ENCODE measurements around the gene FRMD3.

The FRMD3 gene

DNA sequence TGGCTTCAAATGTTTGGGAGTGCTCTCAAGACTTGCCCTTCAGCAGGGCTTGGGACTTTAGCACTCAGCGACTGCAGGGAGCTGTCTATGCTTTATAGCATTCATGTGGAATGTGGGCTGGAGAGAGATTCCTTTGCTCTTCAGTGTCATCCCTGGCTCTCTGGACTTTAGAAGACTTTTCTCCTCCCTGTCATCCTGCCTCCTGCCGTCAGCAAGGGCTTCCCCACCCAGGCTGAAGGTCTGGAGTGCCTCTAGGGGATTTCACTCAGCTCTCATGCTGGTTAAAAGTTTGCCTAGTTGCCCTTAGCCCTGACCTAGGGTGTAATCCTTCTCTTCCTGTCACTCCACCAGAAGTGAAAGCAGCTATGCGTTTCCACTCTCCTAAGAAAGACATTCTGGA, 210.9 kb downstream of the FRMD3 start:
- no peak for DNase-seq

DNA sequence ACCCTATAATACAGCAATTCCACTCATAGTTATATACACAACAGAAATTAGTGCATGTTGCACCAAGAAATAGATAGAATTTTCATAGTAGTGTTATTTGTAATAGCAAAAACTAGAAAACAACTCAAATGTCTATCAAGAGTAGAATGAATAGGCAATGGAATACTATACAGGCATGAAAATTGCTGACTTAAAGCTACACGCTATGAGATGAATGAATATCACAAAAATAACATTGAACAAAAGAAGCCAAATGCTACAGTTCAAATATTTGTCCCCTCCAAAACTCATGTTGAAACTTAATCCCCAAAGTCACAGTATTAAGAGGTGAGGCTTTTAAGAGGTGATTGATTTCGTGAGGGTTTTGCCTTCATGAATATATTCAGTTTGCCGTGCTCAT, 215.1 kb downstream of the FRMD3 start:
- no peak for DNase-seq

DNA sequence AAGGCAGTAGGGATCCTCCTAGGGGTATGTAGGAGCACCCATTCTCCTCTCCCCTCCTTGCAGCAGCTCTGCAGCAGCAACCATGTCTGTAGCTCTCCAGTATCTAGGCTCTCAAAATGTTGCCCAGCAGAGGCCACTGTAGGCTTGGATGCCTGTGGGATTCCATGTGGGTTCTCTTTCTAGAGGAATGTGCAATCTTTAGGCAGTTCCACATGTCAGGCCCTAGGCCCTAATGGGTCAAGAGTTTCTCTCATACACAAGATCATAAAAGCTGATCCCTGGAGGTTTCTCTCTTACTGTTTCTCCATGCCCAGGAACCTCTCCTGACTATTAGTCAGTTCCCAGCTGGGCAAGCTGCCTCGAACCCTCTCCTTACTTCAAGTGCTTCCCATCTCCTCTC, 215.8 kb downstream of the FRMD3 start:
- no peak for DNase-seq

- DNase-seq = no peak
Measured at GRCh38 chr9:83317244-83317643, 221.0 kb downstream of the FRMD3 start.

DNA sequence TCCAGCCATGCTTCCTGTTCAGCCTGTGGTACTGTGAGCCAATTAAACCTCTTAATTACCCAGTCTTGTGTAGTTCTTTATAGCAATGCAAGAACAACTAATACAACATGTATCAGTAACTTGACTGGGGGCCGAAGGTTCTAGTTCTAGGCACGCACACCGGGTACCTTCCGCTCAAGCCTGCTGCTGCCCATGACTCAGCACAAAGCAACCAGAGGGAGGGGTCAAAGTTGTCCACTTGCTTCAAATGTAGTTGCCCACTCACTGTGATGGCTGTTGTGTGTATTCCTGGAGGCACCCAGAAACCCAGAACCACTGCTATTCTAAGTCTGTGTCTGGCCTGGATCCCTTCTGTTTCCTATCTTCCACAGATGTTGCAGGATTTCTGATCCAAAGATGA, 222.6 kb downstream of the FRMD3 start:
- DNase-seq = no peak

- DNase-seq = no peak
Measured at GRCh38 chr9:83313781-83314180, 224.4 kb downstream of the FRMD3 start.

- no peak for DNase-seq
Measured at GRCh38 chr9:83312537-83312936, 225.7 kb downstream of the FRMD3 start.

DNA sequence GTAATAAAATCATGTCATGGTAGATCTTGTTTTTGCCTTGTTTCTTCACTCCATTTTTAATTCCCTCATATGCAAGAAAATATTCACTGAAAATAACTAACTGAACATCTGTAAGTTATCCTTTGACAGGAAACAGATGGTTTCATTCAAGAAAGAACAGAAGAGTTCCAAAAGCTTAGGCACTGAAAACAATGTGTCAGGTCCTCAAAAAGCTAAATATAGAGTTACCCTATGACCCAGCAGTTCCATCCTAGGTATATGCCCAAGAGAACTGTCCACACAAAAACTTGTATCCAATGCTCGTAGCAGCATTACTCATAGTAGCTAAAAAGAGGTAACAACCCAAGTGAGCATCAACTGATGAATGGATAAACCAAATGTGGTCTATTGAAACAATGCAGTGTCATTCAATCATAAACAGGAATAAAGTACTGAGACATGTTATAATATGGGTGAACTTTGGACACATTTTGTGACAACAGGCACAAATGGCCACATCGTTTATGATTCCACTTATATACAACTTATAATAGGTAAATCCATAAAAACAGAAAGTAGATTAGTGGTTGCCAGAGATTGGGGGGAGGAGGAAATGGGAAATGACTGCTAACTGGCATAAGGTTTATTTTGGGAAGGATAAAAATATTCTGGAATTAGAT, 231.0 kb downstream of the FRMD3 start:
- no peak for DNase-seq

DNA sequence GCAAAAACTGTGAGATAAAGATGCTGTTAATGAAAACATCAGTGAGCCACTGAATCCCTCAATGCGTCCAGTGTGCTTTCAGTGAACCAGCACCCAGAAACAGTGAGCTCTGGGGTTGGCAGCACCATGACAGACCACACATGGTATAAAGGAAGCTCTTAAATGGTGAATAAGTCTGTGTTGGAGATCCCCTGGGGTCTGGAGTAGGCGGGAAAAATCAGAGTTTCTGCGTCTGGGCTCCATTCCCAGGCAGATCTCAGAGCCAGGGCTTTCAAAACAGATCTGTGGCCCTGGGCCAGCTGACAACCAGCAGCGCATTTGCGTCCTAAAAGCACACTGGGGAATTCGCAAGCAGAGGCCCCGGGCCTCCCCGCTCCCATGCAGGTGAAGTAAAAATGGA, 233.5 kb downstream of the FRMD3 start:
- no peak for DNase-seq

DNA sequence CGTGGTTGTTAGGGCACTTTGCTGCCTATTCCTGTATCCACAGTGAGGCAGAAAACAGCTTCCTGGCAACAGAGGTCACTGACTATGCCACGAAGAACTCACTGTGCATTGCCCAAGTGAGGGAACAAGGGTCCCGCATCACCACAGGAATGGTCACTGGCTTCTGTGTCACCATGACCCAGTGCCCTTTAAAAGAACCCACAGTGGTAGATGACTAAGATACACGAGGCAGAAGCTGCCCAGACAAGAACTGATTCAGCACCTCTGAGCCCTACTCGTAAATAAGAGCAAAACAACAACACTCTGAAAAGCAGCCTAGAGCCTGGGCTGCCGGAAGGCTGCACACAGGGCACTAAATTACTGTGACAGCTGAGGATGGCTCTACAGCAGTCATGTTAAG, 238.6 kb downstream of the FRMD3 start:
- peak; percentile 2 for DNase-seq

DNA sequence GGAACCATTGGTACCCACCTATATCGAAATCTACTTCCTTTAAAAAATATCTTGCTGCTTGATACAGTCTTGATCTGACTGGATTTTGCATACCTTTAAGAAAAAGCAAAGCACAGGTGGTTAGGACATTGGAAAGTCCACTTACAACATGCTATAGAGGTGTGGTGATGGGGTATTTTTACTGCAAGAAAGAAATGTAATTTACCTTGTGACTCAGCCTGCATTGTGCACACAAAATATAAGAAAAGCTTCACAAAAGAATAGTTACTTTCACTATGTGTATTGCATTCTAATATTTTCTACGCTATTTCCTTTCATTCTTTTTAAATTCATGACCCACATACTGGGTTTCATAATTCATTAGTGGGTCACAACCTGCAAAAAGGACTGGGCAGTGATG, 239.1 kb downstream of the FRMD3 start:
- DNase-seq = no peak

GRCh38 chr9:83296123-83296522, 242.1 kb downstream of the FRMD3 start:
- no peak for DNase-seq

DNA sequence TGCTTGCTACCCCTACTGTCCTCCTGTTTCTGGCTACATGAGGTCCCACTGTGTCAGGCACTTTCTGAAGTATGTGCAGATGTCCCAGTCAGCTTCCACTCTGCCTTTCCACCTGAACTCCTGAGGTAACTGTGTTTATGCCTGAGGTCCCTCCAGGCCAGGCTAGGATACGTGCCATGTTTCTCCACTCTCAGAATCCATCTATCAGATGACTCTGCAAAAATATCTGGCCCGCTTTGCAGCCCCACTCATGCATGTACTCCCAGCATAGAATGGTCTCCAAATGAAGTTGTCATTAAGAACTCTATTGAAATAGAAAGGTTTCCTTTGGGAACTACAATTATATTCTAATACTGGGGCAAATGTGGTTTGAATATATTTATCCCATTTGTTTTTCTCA, 243.4 kb downstream of the FRMD3 start:
- DNase-seq = no peak

DNA sequence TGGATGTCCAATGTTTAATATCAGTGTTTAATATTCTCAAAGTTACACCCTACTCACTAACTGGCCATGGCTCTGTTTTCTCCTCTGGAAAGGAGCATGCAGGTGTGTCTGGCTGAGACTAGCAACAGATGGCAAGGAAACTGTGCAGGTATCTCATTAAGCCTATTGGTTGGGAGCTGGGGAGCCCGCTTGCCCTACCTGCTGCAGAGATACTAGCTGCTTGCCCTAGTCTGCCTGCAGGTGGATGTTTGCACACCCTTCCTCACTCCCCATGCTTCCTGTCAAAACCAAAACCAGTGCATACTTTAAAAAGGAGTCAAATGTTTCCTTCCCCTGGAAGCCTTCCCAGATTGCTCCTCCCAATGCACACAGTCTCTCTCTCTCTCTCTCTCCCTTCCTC, 247.0 kb downstream of the FRMD3 start:
- DNase-seq = no peak

GRCh38 chr9:83290692-83291091, 247.5 kb downstream of the FRMD3 start:
- no peak for DNase-seq

GRCh38 chr9:83287021-83287420, 251.2 kb downstream of the FRMD3 start:
- no peak for DNase-seq

DNA sequence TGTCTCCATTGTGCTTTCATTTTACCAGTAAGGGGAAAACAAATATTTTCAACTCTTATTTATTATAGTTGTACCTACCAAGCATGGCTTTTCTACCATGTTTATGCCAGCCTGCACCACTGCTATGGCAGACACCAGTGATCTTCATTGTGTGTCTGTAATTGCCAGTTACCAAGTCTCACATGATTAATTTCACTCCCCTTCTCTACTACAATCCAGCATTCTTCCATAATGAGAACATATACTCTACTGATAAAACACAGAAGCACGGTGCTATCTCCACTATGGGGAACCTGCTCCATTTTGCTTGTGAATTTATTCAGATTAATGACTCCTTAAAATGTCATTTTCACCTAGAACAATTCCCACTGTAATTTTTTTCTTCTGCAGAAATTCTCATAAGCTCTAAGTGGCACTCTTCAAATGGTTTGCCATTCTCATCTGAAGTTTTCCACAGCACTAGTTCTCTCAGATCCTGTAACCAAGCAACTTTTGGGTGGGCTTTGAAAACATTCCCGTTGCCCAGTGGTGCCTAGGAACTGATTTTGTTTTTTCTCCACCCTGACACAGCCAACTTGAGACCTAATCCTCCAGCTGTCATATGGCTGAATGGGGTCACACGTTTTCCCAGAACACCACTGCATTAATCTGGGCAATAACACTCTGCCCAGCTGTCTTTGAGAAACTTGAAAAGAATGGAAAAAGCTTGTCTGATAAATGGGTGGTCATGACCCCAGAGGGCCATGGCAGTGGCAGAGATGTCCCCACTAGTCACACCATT, 252.6 kb downstream of the FRMD3 start:
- no peak for DNase-seq

- DNase-seq = no peak
Measured at GRCh38 chr9:83284746-83285145, 253.5 kb downstream of the FRMD3 start.

GRCh38 chr9:83283528-83283927, 254.7 kb downstream of the FRMD3 start:
- DNase-seq = no peak

- no peak for DNase-seq
Measured at GRCh38 chr9:83281306-83282255, 256.6 kb downstream of the FRMD3 start.

GRCh38 chr9:83280790-83281189, 257.4 kb downstream of the FRMD3 start:
- no peak for DNase-seq

GRCh38 chr9:83280268-83280667, 257.9 kb downstream of the FRMD3 start:
- DNase-seq = no peak

GRCh38 chr9:83274787-83275186, 263.4 kb downstream of the FRMD3 start:
- DNase-seq = no peak

- DNase-seq = no peak
Measured at GRCh38 chr9:83271665-83272071, 266.5 kb downstream of the FRMD3 start.

Measured in activated CD4-positive, alpha-beta T cell treated with anti-CD3 and anti-CD28 coated beads, Interleukin-10, Interleukin-2, amounts not matched to agents 100 ng/mL and 50 ng/mL, durations not matched to agents 16 hours and 8 hours (primary cell).